Stimulated activated CD8-positive, alpha-beta memory T cell treated with anti-CD3 and anti-CD28 coated beads, Interleukin-2, amount 100 ng/mL, for 1 hour (primary cell): ENCODE data around the gene NEUROD2.

Source experiments
- DNase-seq, 2 donors: peaks; one replicate each; pipeline ENCODE4 v3.0.0-alpha.2; 2020; ENCODE audit warnings: low read depth in 2 of 2

NEUROD2 gene

GRCh38 chr17:39635614-39636176 lies 28.0 kb upstream of the NEUROD2 start:
- DNase-seq, result no peak

GRCh38 chr17:39634384-39634871 lies 26.7 kb upstream of the NEUROD2 start:
- no peak for DNase-seq

DNA sequence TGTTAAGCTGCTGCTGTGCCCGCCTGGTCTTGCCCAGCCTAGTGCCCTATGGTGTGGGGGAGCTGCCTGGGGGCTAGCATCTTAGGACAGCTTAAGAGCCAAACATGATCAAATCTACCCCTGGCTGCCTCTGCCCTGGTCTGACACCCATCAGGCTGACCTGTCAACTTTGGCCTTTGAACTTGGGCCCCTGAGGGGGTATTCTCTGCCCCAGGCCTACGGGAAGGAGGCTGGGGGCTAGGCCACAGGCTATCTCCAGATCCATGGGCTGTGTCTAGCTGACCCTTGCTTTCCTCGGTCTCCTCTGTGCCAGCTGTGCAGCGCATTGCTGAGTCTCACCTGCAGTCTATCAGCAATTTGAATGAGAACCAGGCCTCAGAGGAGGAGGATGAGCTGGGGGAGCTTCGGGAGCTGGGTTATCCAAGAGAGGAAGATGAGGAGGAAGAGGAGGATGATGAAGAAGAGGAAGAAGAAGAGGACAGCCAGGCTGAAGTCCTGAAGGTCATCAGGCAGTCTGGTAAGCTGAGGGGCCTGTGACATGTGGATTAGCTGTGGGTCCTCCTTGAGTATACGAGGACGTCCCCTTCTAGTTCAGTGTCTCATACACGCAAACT lies 26.0 kb upstream of the NEUROD2 start:
- no peak for DNase-seq

DNA sequence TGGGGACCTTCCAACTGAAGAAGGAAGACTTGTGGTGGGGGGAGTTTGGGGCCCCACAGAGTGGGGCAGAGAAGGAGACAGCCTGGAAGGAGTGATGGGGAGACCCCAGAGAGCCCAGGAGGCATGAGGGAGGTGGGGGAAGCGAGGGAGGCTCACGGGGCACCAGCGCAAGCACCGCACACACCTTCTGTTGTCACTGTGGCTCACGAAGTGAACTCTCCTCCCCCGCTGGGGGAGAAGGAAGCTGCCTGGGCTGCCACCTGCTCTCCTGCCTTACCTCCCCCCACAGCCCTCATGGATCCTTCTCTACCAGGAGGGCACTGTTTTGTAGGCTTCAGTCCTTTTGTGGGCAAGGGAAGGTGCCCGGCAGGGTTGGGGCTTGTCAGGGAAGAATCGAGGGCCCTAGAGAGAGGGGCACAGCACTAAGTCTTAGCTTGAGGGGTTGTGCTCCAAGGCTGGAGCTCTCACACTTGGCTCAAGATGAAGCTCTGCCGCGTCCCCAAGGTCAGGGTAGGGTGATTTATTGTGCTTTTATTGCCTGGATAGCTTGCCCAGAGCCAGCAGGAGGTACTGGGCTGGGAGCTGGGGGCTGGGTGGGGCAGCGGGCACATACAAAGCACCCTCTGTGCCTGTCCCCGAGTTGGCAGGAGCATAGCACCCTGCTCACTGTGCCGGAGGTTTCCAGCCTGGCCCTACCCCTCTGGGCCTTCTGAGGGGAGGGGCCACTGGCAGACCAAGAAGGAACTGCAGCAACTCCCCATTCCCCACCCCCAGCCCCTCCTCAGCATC lies 24.6 kb upstream of the NEUROD2 start:
- DNase-seq, result no peak

GRCh38 chr17:39631403-39631802 lies 23.7 kb upstream of the NEUROD2 start:
- DNase-seq, result no peak

DNA sequence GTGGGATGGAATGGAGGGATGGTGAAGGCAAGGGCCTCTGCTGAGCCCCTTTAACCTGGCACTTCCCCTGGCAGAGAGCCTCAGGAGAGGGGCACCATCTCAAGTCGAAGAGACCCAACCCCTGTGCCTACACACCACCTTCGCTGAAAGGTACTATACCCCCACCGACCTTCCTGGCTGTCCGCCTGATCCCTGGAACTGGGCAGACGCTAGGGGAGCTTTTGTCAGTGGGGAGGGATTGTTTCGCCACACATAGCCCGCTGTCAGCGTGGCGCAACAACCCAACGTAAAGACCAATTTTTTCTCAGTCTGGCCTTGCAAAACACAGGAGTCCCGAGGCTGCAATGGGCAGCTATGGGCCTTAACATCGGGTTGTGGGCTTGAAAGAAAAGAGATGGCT lies 22.2 kb upstream of the NEUROD2 start:
- DNase-seq, result no peak

GRCh38 chr17:39629494-39629880 lies 21.8 kb upstream of the NEUROD2 start:
- DNase-seq, result no peak

DNA sequence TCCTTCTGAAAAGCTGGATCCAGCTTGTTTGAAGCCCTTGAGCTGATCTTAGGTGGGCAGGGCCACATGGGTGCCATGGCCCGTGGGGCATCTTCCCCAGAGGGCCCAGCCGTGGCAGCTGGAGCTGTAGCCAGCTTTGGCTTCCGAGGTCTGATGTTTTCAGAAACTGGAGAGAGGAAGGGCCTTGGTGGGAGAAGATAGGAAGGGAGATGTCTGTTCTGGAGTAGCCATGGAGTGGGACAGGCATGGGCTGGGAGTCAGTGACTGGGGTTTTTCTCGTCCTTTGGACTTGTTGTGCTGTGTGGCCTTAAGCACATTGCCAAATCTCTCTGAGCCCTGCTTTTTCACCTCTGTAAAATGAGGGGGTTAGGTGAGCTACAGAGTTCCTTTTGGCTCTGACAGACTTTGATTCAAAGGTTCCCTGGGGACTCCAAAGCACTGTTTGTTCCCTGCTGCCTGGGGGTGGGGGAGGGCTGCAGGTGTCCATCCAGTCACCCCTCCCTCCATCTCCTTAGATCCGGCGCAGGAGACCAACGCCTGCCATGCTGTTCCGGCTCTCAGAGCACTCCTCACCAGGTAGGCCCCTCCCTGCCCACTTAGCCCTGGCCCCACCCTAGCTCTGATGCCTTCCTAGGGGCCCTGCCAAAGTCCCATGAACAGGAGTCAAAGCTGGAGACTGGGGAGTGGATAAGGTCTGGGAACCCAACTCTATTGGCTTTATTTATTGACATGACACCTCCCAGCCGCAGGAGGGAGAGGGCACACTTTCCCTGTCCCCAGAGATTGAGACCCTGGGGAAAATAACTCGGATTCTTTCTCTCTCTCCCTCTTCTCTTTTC lies 21.2 kb upstream of the NEUROD2 start:
- DNase-seq, result no peak

DNA sequence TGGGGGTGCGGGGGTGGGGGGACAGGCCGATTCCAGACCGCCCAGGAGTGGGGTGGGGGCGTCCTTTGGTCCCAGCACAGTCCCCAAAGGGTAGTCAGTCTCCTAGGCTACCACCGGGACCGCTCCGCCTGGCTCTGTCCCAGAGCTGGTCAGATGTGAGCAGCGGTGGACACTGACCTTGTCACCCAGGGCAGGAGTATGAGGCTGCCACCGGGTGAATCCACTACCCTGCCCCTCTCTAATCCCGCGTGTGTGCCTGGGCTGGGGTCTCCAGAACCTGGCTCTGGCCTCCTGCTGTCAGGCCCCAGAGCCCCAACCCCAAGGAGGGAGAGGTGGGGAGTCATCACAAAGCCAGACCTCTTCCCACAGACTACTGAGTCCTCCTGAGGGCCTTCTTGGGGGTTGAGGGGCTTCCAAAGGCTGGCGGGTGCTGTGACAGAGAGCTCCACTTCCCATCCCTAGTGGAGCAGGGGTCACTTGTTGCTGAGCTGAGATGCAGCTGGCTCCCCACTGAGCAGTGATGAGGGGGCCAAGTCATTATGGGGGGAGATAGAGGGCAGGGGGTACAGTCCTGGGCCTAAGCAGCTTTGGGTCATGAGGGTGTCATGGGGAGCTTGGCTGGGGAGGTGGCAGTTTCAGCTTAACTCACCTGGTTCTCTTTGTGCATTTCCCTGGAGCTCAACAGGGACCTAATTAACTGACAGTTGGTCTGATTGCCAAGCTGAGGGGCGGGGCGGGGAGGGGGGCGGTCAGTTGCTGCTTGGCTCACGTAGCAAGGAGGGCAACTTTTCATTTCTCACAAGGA lies 20.2 kb upstream of the NEUROD2 start:
- no peak for DNase-seq

DNA sequence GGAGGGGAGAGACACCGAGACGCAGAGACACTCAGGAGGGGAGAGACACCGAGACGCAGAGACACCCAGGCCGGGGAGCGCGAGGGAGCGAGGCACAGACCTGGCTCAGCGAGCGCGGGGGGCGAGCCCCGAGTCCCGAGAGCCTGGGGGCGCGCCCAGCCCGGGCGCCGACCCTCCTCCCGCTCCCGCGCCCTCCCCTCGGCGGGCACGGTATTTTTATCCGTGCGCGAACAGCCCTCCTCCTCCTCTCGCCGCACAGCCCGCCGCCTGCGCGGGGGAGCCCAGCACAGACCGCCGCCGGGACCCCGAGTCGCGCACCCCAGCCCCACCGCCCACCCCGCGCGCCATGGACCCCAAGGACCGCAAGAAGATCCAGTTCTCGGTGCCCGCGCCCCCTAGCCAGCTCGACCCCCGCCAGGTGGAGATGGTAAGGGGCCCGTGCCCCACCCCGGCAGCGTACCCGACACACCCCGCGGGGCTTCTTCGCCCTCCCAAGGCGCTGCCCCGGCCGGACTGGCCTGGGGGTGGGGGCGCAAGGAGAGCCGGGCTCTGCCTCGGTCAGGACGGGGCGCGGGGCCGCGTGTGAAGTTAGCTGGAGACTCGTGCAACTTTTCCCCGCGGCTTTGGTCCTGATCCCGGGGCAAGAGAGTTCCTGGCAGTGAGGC lies 19.5 kb upstream of the NEUROD2 start:
- DNase-seq, result no peak

DNA sequence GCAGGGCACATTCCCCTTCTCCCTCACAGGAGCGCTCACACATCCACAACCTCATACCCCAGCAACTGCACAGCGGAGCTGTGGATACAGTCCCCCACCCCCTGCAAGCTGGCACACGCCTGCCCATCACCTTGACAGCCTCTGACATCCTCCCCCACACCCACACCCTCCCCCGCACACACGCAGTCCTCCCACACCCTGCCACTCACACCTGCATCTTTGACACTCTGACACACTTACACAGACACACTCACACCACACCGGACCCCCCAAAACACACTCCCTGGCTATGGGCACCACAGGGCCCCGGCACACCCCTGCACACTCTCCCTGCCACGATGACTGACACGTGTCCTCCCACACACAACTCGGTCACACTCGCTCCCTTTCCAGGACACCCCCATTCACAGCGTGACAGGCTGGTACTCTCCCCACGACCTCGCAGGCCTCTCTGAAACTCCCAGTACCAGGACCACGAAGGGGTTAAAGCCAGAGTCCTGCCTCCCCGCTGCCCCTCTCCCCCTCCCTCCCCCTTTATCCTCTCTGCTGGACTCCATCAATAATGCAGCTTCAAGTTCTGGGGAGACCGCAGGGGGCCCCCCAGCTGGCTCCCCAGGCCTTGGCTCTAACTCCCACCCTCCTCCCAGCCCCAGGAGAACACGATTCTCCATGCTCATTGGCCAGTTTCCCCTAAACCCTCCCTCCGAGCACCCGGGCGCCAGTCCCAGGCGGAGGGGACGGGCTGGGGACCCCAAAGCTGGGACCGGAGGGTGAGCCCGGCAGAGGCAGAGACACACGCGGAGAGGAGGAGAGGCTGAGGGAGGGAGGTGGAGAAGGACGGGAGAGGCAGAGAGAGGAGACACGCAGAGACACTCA lies 18.7 kb upstream of the NEUROD2 start, which contains the start of gene PPP1R1B:
PPP1R1B (plus strand) TSS at position 782 of the 876 bp plus-strand sequence. CDS start 441 bp downstream, outside the sequence.
- no peak for DNase-seq

DNA sequence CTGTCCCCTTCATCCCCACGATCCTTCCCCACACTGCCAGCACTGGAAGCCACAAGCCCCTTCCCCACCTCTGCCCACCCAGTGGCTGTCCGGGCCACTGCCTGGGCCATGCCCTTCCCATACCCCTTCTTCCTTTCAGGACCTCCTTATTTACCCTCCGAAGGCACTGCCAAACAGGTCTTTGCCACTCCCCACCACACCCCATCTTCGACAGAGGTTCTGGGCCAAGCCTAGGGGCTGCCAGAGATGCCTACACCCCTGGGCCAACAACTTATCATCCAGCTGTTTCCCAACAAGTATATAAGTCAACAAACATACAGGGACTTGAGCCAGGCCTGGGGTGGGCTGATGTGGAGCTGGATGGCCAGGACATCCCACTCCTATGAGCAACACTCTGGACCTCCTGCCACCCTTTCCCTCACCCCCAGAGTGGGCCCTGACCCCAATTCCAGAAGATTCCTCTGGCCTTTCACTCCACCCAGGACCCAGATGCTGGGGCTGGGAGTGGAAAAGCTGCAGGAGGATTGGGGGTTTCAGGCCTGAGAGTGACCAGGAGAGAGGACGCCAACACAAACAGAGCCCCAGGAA lies 17.6 kb upstream of the NEUROD2 start:
- DNase-seq, result no peak

GRCh38 chr17:39624313-39624712 lies 16.6 kb upstream of the NEUROD2 start:
- no peak for DNase-seq

DNA sequence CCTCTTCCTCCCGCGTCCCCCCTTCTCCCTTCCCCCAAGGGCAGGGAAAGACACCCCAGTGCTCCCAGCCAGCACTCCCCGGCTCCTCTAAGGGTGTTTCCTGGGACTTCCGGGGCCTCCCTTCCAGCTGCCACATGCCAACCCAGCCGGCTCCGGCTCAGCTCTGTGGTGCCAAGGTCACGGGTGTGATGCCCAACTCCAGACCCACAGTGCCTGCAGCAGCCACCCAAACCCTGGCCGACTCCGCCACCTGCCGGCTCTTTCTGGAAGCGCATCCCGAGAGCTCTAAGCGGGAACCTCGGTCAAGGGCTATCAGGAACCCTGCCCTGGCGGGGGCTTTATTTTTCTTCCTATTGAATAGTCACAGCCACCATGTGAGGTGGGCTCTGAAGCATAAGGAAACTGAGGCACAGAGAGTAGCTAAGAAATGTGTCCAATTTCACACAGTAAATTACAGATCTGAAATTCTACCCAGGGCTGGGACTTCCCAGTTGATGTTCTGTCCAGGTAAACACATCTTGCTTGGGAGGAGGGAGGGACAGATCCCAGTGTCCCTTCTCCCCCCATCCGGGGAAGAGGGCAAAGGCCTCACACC lies 15.7 kb upstream of the NEUROD2 start:
- peak; percentile 74 for DNase-seq

DNA sequence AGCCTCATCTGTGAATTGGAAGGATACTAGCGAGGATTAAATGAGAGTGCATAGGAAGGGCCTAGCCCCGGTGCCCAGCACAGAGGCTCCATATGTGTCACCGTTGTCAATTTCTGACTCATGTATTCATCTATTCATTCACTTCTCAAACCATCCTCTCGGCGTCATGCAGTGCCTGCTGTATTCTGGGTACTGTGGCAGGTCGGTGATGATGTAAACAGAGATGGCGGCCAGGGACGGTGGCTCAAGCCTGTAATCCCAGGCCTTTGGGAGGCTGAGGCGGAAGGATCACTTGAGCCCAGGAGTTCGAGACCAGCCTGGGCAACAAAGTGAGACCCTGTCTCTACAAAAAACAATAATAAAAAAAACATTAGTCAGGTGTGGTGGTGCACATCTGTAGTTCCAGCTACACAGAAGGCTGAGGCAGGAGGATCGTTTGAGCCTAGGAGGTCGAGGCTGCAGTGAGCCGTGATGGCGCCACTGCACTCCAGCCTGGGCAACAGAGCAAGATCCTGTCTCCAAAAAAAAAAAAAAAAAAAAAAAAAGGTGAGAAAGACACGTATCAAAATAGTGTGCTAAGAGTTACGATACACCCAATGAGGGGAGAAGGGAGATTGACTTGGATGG lies 14.8 kb upstream of the NEUROD2 start:
- no peak for DNase-seq

GRCh38 chr17:39621523-39622379 lies 14.0 kb upstream of the NEUROD2 start:
- peak; percentile 82 to 83 for DNase-seq

DNA sequence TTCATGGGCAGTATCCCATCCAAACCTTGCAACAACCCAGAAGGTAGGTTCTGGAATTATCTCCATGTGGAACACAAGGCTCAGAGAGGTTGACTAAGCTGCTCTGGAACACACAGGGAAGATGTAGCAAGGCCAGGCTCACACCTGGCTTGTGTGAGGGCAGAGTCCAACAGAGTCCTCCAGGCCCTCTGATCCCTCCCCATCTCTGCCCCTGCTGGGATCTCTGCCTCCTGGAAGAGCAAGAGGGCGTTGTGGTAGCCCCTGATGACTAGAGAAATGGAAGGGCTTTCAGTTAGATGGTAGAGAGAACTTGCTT lies 12.0 kb upstream of the NEUROD2 start:
- DNase-seq, result no peak
